ENCODE results near the gene FAM174C. TPM values are rescaled to one million over a fixed set of nuclear protein-coding genes. Genes with fewer than 3 reads are reported as not detected.
A peak's percentile ranks its signal among the peaks of the same experiment; 100 is the strongest.

FAM174C gene
- total RNA-seq, 1 experiment from 2014 or later: 156 TPM

DNA sequence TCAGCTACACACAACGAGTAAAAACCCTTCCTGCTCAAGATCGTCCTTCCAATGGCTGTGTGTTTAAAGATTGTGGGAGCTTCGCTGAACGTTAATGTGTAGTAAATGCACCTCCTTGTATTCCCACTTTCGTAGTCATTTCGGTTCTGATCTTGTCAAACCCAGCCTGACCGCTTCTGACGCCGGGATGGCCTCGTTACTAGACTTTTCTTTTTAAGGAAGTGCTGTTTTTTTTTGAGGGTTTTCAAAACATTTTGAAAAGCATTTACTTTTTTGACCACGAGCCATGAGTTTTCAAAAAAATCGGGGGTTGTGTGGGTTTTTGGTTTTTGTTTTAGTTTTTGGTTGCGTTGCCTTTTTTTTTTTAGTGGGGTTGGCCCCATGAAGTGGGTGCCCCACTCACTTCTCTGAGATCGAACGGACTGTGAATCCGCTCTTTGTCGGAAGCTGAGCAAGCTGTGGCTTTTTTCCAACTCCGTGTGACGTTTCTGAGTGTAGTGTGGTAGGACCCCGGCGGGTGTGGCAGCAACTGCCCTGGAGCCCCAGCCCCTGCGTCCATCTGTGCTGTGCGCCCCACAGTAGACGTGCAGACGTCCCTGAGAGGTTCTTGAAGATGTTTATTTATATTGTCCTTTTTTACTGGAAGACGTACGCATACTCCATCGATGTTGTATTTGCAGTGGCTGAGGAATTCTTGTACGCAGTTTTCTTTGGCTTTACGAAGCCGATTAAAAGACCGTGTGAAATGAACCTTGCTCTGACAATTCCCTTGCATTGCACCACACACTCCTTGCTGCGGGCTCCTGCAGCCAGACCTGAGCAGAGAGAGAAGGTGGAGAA is 2.7 kb upstream of the FAM174C start:
- no peak for DNase-seq (ENCODE audit: low spot score)

DNA sequence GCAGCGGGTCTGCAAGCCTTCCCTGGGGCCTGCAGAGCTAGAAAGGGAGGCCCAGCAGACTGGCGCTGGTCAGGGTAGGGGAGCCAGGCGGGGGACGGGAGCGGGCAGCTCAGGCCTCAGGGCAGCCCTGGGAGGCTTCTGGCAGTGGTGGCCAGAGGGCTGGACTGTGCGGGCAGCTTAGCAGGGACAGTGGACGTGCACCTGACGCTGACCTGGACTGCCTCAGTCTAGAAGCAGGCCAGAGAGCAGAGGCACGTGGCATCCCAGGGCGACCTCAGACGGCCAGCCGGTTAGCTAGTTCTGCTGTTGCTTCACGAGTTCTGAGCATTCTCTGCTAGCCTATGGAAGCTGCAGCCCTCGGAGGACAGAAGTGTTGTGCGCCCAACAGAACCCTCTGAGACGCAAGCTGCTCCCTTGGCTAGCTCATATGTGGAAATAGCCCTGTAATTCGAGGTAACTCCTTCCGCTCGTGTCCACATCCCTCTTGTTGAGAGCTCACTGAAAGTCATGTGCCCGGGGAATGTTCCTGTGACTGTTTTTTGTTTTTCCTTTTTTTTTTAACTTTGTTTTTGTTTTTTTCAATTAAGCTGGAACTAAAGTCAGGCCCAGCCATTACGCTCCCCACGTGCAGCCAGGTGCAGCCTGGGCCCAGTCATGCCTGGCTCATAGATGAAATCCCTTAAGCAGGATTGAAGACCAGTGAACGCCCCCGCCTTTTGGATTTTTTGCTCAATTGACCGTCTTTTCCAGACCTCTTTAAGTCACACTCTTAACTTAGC is 1.9 kb upstream of the FAM174C start:
- DNase-seq (ENCODE audit: low spot score): no peak

- no peak for DNase-seq (ENCODE audit: low spot score)
These were observed 1.1 kb upstream of the FAM174C start for GRCh38 chr19:1274081-1274851.

- DNase-seq (ENCODE audit: low spot score): no peak
These were observed 474 bp upstream of the FAM174C start for GRCh38 chr19:1274852-1275259.

GRCh38 chr19:1275976-1276627 is 772 bp downstream of the FAM174C start:
- no peak for DNase-seq (ENCODE audit: low spot score)

DNA sequence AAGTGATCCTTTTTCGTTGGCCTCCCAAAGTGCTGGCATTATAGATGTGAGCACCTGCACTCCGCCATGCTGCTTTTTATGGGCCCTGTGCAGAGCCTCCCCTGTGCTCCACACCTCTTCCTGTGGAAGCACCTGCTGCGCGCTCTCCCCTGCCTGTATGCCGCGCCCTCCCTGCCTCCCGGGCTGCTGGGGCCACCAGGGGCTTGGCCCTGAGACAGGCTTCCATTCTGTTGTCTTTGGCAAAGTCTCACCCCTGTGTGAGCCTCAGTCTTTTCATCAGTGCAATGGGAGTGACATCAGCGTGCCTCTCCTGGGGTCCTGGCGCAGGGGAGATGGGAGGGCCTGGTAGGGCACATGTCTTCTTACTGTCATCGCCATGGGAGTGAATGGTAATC is 1.3 kb downstream of the FAM174C start:
- DNase-seq (ENCODE audit: low spot score): no peak

- no peak for DNase-seq (ENCODE audit: low spot score)
These were observed 1.7 kb downstream of the FAM174C start for GRCh38 chr19:1277061-1277460.

- DNase-seq (ENCODE audit: low spot score): no peak
These were observed 2.7 kb downstream of the FAM174C start for GRCh38 chr19:1278074-1278473.

DNA sequence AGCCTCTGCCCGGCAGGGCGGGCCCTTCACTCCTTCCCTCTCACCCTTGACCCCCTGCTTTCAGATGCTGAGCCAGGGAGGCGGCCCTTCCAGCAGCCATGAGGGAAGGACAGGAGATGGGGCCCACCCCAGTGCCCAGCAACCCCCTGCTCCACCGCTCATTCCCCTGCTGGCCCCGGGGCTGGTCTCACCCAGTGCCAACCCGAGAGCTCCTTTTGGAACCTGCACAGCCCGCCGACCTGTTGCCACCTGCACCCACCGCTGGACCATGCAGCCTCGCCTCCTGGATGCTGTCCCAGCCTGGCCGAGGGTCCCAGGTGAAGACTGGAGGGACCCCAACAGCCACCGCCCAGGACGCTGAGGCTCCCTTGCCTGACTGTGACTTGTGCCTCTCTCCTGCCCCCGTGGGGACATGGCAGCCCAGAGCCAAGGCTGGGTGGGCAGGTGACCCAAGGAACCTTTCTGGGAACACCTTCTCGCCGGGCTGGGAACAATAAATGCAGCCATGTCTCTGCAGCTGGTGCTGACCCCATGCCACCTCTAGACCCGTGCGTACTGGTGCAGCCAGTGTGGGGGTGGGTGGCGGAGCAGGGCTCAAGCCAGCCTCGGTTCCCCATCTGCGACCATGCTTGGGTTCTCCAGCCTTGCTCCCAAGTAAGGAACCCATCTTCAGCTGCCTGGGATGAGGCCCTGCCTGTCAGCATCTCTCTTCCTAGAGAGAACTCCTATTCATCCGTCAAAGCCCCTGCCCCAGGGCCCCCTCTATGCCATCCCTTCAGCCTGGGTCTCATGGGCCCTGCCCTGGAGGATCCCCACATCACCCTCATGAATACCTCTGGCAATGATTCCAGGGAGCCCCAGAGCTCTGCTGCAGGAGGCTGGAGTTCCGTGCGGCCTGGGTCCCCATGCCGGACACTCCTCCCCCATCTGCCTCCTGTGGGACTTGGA is 3.7 kb downstream of the FAM174C start:
- DNase-seq (ENCODE audit: low spot score): no peak

DNA sequence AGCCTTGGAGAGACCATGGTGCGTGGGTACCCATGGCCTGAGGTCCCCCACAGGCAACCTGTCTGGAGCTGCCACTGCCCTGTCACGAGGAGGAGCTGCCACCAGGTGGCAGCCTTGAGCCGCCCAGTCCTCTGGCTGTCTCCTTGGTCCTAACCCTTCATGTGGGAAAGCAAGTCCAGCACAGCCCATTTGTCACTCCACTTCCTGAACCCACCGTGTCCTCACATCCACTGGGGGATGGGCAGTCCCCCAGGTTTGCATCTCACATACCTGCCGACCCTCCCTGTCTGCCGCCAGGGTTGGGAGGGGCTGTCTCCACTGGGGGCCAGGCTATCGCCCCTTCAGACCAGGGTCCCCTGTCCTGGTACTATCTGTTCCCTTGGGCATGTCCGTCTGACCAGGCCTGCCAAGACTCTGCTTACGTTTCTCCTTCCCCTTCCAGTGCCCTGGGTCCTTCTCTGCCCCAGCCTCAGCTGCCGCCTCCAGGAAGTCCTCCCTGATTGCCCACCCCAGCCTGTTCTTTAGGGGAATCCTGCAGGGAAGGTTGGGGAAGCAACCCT is 4.5 kb downstream of the FAM174C start:
- peak; percentile 91 for DNase-seq (ENCODE audit: low spot score)

DNA sequence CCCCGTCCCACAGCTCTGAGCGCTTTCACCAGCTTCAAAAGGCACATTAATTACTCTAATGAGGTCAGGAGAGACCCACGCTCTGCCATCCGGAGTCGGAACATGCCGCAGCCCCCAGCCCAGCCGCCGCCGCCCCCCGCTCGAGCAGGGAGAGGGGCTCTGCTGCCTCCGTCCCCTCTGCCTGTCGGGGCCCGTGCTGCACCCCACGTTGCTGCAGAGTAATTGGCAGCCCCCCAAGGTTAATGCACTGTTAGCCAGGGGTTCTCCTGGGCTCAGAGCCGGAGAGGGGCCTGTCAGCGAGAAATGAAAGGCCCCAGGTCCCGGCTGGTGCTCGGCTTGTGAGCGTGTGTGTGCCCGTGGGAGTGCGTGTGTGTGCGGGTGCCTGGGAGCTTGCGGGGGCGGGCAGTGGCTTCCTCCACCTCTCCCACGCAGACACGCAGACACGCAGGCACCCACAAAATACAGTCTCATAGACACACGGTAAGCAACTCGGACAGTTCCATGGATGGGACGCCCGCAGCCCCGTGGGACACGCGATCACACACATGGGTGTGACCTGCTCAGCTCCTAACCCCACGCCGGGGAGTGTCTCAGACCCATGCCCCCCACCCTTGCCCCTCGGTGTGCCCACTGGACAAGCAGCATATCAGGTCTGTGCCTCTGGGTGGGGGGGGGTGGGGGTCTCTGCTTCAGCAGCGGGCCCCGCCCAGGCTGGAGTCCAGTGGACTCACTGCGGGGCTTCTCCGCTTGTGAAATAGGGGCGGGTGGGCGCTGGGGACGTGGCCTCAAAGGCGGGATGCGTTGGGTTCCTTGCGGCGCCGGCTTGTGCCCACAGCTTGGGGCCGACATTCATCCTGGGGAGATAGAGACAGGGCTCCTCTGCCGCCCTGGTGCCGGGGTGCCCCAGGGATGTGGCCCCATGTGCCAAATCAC is 5.6 kb downstream of the FAM174C start:
- DNase-seq (ENCODE audit: low spot score): no peak

- no peak for DNase-seq (ENCODE audit: low spot score)
These were observed 6.4 kb downstream of the FAM174C start for GRCh38 chr19:1281569-1282287.

DNA sequence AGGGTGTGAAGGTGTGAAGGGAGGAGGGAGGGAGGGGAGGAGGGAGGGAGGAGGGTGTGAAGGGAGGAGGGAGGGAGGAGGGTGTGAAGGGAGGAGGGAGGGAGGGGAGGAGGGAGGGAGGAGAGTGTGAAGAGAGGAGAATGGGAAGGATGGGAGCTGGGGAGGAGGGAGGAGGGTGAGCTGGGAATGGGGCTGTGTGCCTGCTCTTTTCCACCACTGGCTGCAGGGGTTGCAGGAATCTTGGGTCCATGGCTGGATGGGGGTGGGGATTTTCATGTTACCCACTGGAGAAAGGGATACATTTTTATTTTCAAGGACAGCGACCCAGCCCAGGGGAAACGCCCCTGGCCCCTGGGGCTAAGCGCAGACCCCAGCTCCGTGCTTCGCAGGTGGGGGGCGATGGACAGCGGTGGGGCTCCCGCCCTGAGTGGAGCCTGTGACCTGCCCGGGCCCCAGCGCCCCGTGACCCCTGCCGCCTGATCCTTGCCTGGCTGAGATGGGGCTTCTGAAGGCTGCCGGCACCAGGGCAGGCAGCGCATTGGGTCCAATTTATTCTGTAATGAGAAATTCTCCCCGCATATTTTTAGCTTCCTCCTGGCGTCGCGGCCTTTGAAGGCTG is 7.4 kb downstream of the FAM174C start:
- DNase-seq (ENCODE audit: low spot score): no peak

GRCh38 chr19:1283207-1283916 is 8.0 kb downstream of the FAM174C start:
- no peak for DNase-seq (ENCODE audit: low spot score)

- DNase-seq (ENCODE audit: low spot score): no peak
These were observed 8.6 kb downstream of the FAM174C start for GRCh38 chr19:1283917-1284292.

- peak; percentile 81 for DNase-seq (ENCODE audit: low spot score)
These were observed 9.1 kb downstream of the FAM174C start for GRCh38 chr19:1284293-1284978.
